GF-D8 (cell line): ENCODE results near the gene PRPF40B.
A peak's percentile ranks its signal among the peaks of the same experiment; 100 is the strongest.
"Not testable (repeated sequence)": the region's sequence is repeated elsewhere in the genome, so short reads cannot be mapped to it uniquely, and the experiment has no call there.

ENCODE experiments used
- DNase-seq: peaks from one replicate; lab custom pipeline; 2025; lab: John Stamatoyannopoulos, UW

PRPF40B gene

DNA sequence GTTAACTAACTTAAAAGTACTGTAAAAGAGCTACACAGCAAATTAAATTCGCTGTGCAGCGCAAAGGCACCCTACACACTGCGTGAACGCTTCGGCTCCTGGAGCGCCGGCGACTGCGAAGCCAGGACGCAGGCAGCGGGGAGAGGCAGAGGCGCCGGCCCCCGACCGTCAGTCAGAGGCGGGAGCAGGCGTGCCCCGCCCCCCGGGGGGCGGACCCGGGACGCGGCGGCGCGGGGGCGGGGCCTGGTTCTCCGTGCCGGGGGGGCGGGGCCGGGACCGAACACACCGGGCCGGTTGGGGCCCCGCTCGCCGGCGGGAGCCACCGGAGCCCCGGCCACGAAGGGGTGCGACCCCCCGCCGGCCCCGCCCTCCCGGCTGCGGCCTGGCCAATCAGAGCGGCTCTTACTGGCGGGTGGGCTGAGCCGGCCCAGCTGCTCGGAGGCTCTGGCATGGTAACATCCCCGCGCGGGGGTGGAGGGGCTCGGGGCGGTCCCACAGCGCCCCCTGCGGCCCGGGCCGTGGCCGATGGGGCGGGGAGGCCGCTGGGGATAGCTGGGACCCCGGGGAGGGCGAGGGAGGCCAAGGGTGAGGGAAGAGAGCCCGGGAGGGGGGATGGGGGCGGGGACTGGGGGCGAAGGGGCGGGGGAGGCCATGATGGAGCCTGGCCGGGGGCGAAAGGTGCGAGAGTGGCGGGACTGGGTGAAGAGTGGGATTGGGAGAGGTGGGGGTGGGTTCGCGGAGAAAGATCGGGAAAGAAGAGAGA lies at the start of gene PRPF40B:
PRPF40B (plus strand) TSS at position 420 of the 763 bp plus-strand sequence; CDS start at position 450, 30 bp downstream.
- DNase-seq: peak; percentile 59

DNA sequence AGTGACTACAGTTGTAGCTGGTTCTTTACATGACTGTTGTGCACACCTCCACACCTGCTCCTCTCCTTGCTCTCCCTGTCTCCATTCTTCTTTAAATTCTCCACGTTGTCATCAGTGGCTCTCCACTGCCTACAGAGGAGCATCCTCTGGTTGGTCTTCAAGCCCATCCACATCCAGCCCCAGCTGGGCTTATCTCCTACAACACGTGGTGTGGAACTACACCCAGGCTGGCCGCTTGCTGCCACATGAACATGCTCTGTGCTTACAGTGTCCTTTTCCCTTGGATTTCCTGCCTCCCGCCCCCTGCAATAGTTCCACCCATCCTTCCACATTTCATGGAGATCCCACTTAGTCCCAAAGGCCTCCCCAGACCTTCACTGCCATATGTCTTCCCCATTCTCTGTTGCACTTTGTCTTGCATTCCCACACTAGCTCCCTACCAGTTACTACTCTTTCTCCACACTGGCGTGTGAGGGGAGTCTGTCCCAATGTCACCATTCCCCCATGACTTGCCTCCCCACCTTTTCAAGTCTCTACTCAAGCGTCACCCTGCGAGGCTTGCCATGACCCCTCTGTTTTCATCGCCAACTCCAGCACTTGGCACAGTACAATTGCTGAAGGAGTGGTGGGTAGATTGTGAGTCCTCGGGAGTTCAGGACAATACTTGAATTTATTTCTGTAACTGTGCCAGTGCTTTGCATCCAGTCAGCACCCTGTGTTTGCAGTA lies 45.6 kb upstream of the PRPF40B start:
- no peak for DNase-seq

DNA sequence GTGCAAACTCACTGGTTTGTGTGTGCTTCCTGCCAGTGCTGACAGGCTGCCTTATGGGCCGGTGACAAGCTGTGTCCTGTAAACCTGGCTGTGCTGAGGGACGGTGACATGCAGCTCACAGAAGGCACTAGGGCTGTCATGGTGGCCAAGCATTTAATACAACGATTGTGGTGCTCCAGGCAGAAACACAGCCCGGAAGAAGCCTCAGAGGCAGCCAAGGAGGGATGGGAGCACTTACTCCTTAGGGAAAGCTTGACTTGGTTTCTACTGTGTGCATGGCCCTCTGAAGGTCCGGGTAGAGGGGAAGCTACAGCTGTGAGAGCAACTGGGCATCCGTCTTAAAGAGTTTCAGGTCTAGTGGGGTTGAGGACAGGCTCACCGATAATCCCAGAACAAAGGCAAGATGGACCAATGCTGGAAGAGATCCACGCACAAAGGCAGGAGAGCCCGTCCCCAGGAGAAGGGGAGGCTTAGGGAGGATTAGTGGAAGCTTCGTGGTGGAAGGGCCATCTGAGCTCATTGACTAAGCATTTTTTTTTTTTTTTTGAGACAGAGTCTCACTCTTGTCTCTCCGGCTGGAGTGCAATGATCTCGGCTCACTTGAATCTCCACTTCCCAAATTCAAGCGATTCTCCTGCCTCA lies 44.8 kb upstream of the PRPF40B start:
- no peak for DNase-seq

DNA sequence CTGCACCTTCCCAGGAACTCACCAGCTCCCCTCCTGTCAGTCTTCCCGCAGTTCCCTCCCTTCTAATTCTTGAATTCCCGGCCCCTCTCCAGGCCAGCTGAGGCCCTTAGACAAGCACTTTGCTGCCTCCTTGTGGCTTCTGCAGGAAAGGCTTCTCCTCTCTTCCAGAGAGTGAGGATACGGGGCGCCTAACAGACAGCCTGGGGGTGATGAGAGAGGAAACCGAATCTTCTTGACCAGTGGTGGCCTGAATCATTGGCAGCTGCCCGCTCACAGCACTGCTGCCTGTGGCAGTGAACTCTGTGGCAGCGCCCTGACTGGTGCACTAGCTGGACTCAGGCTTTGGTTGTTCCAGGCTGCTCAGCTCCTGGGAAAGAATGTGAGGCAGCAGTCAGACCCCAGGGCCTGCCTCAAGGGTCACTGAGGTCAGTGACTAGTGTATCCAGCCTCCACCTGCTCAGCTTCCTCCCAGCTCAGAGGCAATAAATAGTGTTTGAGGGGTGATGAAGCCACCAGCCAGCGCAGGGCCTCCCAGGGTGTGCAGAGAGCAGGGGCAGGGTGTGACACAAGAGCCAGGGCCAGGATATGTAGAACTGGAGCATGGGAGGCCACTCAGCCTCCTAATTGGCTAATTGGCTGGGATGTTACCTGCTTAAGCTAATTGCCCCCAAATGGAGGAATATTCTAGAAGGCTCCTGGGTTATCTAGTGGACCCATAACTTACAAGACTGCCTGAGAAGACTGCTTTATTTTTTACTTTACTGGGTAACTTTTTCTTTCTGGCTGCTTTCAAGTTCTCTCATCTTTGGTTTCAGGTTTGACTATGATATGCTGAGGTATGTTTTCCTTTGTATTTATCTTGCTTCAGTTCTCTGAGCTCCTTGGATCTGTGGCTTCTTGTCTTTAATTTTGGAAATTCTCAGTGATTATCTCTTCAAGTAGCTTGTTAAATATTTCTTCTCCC lies 42.5 kb upstream of the PRPF40B start:
- no peak for DNase-seq

DNA sequence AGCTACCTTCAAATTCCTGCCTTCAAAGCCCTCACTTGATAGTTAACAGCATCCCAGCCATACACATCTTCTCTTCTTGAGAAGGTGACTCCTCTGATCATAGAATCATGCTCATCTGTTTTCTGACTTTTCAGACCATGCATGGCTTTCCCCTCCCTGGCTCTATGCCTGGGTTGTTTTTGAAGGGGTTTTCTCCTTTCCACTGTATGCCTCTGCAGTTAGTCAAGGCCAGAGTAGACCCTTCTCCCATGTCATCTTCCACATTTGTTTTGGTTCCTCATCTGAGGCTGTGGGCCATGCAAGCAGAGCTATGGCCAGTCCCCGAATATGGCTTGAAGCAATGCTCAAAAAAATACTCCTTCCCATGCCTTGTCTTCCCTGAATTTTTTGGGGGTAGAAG lies 41.2 kb upstream of the PRPF40B start:
- no peak for DNase-seq

DNA sequence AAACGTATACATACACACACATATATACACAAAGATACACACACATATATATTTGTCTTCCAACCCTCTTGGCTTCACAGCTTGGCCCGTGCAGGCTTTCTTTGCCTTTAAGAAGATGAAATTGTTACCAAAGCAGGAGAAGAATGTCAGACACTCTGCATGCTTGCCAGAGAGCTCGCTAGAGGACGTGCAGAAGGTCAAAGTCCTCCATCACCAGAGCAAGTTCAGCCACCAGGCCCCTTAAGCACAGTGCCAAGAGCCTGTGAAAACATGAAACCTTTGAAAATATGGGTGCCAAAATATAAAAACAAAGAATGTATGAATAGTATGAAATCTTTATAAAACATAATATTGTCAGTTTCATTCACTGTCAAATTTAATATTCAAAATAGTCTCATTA lies 40.5 kb upstream of the PRPF40B start:
- DNase-seq: no peak

DNA sequence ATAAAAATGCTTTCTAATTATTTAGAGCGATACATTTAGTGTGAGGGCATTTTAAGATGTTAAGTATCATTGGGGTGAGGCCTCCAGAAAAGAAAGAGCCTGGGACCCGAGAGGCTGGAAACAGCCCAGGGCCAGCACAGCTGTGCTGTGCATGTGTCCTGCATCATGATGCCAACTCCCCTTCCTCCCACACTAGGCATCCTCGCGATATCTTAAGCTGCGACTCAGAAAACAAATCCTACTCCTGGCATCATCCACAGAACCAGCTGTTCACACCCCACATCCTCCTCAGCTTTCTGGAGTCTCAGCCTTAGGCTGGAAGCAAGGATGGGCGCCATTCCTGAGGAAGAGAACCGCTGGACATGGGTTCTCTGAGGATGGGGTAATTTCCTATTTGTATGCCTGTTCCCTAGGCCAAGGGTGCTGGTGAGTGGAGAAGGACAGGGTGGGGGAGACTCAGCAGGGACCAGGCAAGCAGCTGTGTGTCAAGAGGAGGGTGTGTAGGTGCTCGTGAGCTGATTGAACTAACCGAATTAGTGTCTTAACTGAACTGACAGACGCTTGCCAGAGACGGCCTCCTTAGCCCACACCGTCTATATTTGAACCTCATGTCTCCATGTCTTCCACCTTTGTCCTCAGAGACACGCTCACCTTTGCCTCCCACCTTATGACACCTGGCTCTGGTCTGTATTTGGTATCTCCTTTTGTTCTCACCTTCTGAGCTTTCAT lies 39.8 kb upstream of the PRPF40B start:
- DNase-seq: no peak

DNA sequence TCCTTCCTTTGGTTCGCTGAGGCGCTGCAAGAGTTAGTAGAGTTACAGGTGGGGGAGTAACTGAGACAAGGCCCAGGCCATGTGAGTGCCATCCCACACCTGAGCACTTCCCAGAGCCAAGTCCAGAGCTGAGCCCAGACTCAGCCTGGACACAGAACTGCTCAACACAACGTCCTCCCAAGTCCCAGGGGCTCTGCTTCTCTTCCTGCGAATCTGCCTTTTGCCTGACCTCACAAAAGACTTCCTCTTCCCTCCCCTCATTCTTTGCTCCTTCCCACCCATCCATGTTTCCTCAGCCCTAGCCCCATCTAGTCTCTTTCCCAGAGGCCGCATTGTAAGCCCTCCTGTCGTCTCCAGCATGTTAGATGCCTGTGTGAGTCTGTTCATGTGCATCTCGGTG lies 38.8 kb upstream of the PRPF40B start:
- DNase-seq: no peak

DNA sequence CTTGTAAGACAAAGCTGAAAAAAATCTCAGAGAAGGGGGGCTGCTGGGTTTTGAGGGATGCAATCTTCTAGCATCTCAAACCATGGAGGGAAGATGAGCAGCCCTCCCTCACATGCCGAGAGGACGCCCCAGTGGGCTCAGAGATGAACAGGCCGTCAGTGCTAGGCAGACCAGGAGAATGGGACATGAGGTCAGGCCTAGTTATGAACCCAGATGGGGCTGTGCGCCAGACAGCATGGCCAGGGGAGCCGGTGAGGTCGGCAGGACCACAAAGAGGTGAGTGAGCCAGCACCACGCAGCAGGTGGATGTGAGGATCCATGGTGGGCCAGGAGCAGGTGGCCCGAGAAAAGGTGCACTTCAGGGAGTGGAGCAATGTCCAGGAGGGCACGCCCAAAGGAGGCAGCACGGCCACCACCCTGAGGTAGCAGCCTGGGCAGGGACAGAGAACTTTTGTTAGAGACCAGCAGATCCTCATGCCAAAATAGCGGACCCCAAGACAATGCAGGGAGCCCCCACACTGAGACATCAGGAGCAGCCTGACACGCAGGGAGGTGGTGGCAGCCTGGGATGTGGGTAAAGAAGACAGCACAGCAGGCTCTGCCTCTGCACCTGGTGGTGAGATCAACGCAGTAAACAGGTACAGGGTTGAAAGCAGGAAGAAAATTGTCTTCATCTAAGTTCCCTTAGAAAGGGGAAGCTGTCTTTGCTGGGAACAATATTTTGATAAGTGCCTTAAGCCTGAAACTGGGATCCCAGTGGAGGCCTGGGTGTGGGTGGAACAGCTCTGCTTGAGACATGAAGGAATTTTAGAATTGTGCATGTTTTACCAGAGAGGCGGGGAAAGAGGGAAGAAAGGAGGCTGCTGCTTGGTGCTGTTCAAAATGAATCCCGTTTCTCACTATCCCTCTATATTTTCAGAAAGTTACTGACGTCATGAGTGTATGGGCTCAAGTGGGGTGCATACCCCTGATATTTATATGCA lies 37.6 kb upstream of the PRPF40B start:
- no peak for DNase-seq

DNA sequence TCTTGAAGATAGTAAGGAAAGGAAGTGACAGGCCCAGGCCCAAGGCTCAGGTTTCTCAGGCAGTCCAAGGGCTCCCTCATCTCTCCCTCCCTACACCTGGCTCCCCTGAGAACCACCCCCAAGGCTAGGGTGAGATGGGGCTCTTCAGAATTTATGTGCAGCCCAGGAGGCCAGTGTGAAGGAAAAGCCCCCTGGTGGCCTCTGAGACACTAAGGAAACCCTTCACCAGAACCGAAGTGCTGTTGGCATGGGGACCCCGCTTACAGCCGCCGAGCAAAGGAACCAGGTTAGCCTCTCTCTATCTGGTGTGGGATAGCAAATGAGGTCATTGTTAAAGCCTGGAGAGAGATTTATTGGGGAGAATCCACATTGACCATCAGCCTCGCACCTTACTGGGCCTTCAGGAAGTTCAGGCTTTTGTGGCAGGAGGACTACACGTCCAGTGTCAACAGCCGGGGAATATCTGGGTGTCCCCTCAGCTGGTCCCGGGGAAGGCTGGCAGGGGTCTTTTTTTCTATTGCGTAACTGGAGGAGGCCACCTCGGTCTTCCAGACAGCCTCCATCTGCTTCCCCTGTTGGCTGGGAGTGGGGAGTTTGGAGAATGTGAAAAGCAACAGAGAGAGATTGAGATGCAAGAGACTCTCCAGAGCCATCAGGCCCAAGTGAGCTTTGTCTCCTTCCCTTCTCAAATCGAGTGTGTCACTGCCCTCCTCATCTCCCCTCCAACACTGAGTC lies 36.0 kb upstream of the PRPF40B start:
- no peak for DNase-seq

DNA sequence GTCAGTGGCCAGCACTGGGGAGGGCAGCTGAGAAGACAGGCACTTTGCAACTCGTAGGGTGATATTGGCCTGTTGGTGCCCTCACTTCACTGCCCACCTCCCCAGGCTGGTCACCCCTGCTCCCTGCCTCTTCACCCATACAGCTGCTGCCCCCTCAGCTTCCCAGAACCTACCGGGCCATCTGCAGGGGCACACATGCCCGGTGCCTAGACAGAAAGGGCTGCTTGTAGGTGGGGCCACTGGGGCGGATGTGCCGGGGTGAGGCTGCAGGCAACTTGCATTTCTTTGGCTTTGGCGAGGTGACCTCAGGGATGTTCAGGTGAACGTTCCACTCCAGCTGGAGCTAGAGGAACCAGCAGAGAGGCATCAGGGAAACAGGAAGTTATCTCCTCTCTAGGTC lies 35.1 kb upstream of the PRPF40B start:
- no peak for DNase-seq

DNA sequence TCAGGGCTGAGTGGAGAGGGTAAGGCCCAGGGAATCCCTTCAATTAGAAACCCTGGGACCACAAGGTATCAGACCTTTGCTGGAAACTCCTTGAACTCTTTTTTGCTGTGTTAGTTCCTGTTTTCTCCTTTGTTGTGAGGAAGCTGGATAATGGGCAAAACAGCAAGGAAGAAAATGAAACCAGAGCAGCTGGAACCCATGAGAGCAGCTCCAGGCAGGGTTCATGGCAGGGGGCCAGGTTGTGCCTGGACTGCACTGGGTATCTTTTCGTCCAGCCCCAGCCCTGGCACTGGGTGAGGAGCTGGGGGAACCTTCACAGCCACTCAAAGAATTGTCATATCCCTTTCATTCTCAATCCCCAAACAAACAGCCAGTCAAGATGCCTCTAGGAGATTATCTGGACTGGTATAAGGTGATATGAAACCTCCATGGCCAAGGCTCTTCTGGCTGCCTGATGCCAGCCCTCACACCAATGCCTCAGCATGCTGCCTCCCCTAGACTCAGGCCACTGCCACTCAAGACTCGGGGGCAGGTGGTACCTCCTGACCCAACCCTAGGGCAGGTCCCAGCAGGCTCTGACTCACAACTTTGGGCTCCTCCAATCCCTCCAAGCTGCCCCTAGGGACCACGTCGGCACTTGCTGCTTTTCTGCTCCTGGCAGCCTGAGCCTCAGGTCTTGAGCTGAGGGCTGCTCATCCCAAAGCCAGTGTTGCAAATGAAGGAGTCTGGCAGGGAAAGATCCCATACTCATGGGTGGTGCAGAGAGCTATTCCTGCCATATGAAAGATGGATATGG lies 34.4 kb upstream of the PRPF40B start:
- DNase-seq: no peak

DNA sequence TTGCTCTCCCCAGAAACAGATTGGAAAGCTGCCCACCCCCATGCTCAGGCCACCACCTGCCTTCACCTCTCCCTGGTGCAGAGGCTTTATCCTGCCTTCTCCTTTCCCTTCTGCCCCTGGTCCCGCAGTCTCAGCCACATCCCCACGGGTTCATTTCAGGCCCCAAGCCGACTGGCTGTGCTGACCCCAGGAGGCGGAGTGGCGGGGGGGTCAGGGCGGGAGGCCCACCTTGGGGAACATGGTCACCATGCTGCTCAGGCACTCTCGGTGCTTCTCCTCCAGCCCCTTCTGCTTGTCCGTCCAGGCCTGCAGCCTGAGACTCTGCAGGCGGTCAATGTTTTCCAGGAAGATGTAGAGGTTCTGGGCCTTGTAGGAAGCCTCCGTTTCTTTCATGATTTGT lies 24.8 kb upstream of the PRPF40B start:
- no peak for DNase-seq

DNA sequence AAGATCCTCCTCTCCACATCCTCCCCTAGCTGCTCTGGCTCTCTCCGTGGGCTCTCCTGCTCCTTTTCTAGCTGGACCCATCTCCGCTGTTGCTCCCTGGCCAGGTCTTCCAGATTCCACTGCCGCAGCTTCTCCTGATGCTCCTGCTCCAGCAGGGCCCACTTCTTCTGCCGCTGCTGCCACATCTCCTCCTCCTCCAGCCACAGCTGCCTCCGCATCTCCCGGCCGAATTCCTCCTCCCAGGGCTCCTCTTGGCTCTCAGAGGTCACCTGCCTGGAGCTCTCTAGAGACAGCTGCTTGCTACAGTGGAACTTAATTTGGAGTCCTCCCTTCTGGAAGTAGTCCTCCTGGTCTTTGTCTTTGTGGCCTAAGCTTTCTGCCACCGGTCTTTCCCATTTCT lies 23.4 kb upstream of the PRPF40B start:
- no peak for DNase-seq

DNA sequence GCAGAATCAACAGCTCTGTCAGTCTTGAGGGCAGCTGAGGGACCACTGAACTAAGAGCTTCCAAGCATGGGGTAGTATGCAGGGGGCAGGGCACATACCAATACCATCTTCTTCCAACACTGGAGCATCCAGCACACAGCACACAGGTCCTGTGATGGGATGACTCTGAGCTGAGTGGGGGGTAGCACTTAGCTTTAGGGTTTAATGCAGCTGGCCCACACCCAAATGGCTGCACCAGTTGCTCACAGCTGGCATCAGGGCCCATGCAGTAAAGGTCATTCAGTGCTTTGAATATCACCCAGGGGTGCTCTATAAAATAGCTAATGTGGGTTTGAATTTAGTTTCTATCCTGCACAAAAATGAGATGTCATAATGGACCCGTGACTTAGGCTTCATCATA lies 19.6 kb upstream of the PRPF40B start:
- DNase-seq: no peak

DNA sequence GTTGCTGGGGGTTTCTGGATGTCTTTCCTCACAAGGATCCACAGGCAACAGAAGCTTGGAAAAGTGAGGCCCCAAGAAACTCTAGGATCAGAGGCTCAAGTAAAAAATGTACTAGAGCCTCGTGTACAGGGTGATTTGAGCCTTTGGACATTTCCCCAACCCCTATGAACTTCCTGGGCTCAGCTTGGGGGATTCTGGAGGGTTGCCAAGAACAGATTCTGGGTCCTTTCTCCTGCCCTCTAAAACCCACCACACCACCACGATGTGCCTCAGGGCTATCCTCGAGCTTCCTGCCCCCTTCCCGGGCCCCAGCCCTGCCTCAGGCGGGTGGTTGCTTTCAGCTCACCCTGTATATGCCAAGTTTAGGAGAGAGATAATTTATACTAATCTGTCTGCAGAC lies 18.5 kb upstream of the PRPF40B start:
- DNase-seq: no peak

DNA sequence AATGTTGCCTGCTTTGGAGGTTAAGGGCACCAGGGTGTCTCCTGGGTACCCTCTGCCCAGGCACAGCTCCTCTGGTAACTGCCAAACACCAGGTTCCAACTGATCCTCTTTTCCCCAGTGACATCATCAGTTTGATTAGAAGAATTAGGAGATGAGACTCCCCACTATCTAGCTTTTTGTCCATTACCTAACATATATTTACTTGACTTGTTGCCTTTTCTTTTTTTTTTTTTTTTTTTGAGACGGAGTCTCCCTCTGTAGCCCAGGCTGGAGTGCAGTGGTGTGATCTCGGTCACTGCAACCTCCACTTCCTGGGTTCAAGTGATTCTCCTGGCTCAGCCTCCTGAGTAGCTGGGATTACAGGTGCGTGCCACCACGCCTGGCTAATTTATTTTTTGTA lies 17.8 kb upstream of the PRPF40B start, which contains the start of gene FAM186B:
FAM186B (minus strand) TSS at position 101 of the 400 bp plus-strand sequence. CDS start 162 bp downstream, outside the sequence.
- DNase-seq: not testable (repeated sequence)
